ENCODE measurements around the gene TYRO3. TPM values are rescaled to one million over a fixed set of nuclear protein-coding genes. Genes with fewer than 3 reads are reported as not detected.

TYRO3 gene
- total RNA-seq, 2 experiments from 2014 or later, result 0.48 TPM; not detected in 1

- TF ChIP-seq CTCF (conservative IDR thresholded peaks at IDR 0.05; ENCODE audit: low read length) (no peak), EZH2phosphoT487 (IDR thresholded peaks at IDR 0.05; ENCODE audit: borderline replicate concordance, low read depth, low read length) (no peak)
- Histone ChIP-seq H3K9me2 (ENCODE audit: insufficient read depth, low read length) (no peaks in the 10 kb centered on the region), H3K9me3 (ENCODE audit: low read length) (no peaks in the 10 kb centered on the region), H2AFZ (ENCODE audit: low read length) (0 out of 2 replicates have a peak overlapping the region, but pooled peaks have one; percentile 39), H3K27ac (ENCODE audit: low read depth, low read length, poor library complexity, severe bottlenecking) (no peak overlapping the region), H4K20me1 (ENCODE audit: insufficient read depth, low read length) (no peaks in the 10 kb centered on the region), H3K4me3 (ENCODE audit: low read depth, low read length, poor library complexity, severe bottlenecking) (no peak overlapping the region), H3K79me2 (ENCODE audit: insufficient read depth, low read depth, low read length) (no peaks in the 10 kb centered on the region), H3K4me1 (ENCODE audit: insufficient read depth, low read length, poor library complexity, severe bottlenecking) (peaks cover 30% of the 10 kb centered on the region), H3K36me3 (ENCODE audit: insufficient read depth, low read length) (no peaks in the 10 kb centered on the region), H3K4me2 (ENCODE audit: low read length) (no peak overlapping the region)
- DNase-seq (ENCODE audit: low spot score), result no peak
- intact Hi-C loops (cut with micrococcal nuclease; ENCODE audit: unreplicated experiment), result no loop called here
- ChIA-PET POLR2A (no interaction called here), CTCF (ENCODE audit: unreplicated experiment) (no interaction called here)
- no TSS peak for BruUV-seq (replicated peaks)
Measured at GRCh38 chr15:41553731-41554130, 5.3 kb upstream of the TYRO3 start.

GRCh38 chr15:41554343-41554742 is 4.7 kb upstream of the TYRO3 start:
- H3K9me3 ChIP-seq (ENCODE audit: low read length), result no peaks in the 10 kb centered on the region
- CTCF ChIA-PET (ENCODE audit: unreplicated experiment), result no interaction called here
- intact Hi-C loops (cut with micrococcal nuclease; ENCODE audit: unreplicated experiment), result no loop called here
- H3K27ac ChIP-seq (ENCODE audit: low read depth, low read length, poor library complexity, severe bottlenecking), result no peak overlapping the region
- H3K9me2 ChIP-seq (ENCODE audit: insufficient read depth, low read length), result no peaks in the 10 kb centered on the region
- H2AFZ ChIP-seq (ENCODE audit: low read length), result no peak overlapping the region
- DNase-seq (ENCODE audit: low spot score), result peak; percentile 24
- H3K4me2 ChIP-seq (ENCODE audit: low read length), result no peak overlapping the region
- no peak overlapping the region for H3K4me3 ChIP-seq (ENCODE audit: low read depth, low read length, poor library complexity, severe bottlenecking)
- POLR2A ChIA-PET, result no interaction called here
- no peaks in the 10 kb centered on the region for H3K79me2 ChIP-seq (ENCODE audit: insufficient read depth, low read depth, low read length)
- peaks cover 30% of the 10 kb centered on the region for H3K4me1 ChIP-seq (ENCODE audit: insufficient read depth, low read length, poor library complexity, severe bottlenecking)
- TF ChIP-seq EZH2phosphoT487 (IDR thresholded peaks at IDR 0.05; ENCODE audit: borderline replicate concordance, low read depth, low read length) (no peak), CTCF (conservative IDR thresholded peaks at IDR 0.05; ENCODE audit: low read length) (no peak)
- BruUV-seq (replicated peaks), result no TSS peak
- no peaks in the 10 kb centered on the region for H3K36me3 ChIP-seq (ENCODE audit: insufficient read depth, low read length)
- no peaks in the 10 kb centered on the region for H4K20me1 ChIP-seq (ENCODE audit: insufficient read depth, low read length)

- intact Hi-C loops (cut with micrococcal nuclease; ENCODE audit: unreplicated experiment), result loop anchor here (5.0 kb wide), 2 partner anchors 217 to 347 kb away; partner anchors contain the start of gene MAPKBP1
- BruUV-seq (replicated peaks), result no TSS peak
- H3K4me2 ChIP-seq (ENCODE audit: low read length), result no peak overlapping the region
- TF ChIP-seq EZH2phosphoT487 (IDR thresholded peaks at IDR 0.05; ENCODE audit: borderline replicate concordance, low read depth, low read length) (no peak), CTCF (conservative IDR thresholded peaks at IDR 0.05; ENCODE audit: low read length) (no peak)
- no peak overlapping the region for H2AFZ ChIP-seq (ENCODE audit: low read length)
- H3K36me3 ChIP-seq (ENCODE audit: insufficient read depth, low read length), result no peaks in the 10 kb centered on the region
- H3K79me2 ChIP-seq (ENCODE audit: insufficient read depth, low read depth, low read length), result no peaks in the 10 kb centered on the region
- H3K4me3 ChIP-seq (ENCODE audit: low read depth, low read length, poor library complexity, severe bottlenecking), result no peak overlapping the region
- DNase-seq (ENCODE audit: low spot score), result no peak
- peaks cover 30% of the 10 kb centered on the region for H3K4me1 ChIP-seq (ENCODE audit: insufficient read depth, low read length, poor library complexity, severe bottlenecking)
- H3K9me3 ChIP-seq (ENCODE audit: low read length), result no peaks in the 10 kb centered on the region
- ChIA-PET POLR2A (no interaction called here), CTCF (ENCODE audit: unreplicated experiment) (no interaction called here)
- no peak overlapping the region for H3K27ac ChIP-seq (ENCODE audit: low read depth, low read length, poor library complexity, severe bottlenecking)
- H4K20me1 ChIP-seq (ENCODE audit: insufficient read depth, low read length), result no peaks in the 10 kb centered on the region
- H3K9me2 ChIP-seq (ENCODE audit: insufficient read depth, low read length), result no peaks in the 10 kb centered on the region
Measured at GRCh38 chr15:41554915-41555314, 4.1 kb upstream of the TYRO3 start.

Data from OCI-LY7 (cell line).